ENCODE results near the gene CDC123.
"Not testable (repeated sequence)": the region's sequence is repeated elsewhere in the genome, so short reads cannot be mapped to it uniquely, and the experiment has no call there.

The CDC123 gene, protein sequence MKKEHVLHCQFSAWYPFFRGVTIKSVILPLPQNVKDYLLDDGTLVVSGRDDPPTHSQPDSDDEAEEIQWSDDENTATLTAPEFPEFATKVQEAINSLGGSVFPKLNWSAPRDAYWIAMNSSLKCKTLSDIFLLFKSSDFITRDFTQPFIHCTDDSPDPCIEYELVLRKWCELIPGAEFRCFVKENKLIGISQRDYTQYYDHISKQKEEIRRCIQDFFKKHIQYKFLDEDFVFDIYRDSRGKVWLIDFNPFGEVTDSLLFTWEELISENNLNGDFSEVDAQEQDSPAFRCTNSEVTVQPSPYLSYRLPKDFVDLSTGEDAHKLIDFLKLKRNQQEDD

DNA sequence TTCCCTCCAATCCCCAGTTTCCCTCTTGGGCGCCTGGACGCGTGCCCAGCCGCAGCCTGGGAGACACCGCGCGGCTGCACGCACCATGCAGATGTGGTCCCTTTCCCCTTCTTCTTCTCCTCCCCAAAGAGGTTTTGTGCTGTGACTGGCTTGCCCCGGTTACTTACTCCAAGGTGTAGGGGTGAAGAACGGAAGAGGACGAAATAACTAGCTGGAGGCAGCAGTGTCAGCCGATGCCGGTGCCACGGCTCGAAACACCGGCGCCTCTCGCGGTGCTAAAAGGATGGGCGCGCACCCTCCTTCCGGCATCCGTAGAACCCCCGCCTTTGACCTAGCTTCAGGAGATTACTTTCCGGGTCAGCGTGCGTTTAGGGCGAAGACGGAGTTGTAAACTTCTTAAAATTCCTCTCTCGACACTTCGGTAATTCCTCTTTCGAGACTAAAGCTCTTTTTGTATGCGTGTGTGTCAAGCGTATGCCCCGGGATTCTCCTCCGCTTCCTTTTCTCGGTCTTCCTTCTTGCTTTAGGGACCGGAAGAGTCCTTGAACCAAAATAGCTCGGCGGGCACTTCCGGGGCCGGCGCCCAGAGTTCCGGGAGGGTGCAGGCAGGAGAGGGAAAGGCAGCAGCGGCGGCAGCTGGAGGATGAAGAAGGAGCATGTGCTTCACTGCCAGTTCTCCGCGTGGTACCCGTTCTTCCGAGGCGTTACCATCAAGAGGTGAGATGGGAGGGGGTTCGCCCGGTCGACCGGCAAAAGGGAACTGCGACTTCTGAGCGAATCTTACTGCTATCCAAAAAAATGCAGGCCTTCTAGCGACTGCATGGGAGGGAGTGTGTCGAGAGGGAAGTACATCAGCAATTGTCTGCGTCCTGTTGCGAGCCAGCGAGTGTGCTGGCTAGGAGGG lies at the start of gene CDC123, which contains the start of gene NUDT5:
CDC123 (plus strand) TSS at position 586 of the 904 bp plus-strand sequence; CDS start at position 644, 58 bp downstream.
NUDT5 (minus strand) TSS at position 289 of the 904 bp plus-strand sequence. CDS start 9,600 bp downstream, outside the sequence.
- no peak for FAIRE-seq

DNA sequence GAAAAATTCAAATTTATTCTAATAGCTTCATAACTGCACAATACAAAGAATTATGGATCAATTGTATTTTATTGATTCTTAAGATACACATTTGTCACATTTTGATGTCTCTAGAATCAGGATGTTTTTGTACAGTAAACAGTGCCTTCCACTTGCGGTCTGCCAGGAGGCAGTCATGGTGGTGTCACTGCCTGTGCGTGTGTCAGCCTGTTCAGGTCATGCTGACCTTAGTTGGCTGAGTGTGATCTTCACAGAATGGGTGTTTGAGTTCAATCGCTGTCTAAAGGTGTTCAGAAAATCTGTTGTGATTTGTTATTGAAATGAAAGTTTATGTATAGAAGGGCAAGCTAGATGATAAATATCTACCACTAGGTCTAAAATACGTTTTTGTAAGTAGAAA lies 45.8 kb upstream of the CDC123 start:
- no peak for FAIRE-seq

DNA sequence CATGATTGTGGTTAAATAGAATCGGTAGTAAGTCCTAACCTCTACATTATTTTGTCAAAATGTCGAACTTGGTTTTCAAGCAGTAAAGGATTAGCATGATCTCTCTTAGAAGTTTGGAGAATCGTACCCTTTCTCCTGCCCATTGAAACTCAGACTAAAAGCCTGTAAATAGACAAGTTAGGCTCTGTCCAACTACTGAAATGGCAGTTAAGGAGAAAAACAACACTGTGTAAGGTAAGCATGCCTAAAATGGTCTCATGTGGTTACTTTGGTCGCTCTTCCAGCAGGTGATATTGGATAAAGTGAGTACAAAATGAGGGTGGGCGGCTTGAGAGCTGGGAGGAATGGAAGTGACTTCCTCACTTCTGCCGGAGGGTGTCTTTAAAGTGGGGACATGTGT lies 41.5 kb upstream of the CDC123 start:
- no peak for FAIRE-seq

DNA sequence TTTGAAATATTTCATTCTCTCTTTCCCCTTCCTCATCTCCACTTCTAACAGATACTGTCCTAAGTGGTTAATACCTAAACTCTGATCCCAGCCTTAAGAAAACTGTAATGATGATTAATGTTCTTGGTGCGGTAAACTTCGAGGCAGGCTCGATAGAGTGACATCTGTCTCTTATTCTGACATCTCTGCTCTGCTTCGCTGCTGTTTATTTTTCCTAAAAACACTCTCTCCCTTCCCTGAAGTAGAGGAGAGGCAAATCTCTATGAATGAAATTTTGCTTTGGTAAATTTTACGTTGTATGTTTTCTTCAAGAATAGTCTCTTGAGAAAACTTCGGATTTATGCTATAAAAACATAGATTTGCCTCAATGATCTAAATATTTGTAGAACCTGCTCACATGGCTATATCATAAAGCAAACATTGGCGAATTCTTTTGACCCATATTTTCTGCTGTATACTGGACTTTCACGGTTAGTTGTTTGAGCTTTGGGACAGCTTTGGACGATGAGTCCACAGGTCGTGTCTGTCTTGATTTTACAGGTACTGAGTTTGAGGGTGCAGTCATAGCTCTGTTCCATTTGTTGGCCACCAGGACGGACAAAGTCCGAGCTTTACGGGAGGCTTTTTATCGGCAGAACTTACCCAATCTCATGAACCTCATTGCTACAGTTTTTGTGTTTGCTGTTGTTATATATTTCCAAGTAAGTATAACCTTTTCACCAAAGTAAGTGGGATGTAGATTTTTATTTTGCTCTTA lies 39.4 kb upstream of the CDC123 start:
- no peak for FAIRE-seq

DNA sequence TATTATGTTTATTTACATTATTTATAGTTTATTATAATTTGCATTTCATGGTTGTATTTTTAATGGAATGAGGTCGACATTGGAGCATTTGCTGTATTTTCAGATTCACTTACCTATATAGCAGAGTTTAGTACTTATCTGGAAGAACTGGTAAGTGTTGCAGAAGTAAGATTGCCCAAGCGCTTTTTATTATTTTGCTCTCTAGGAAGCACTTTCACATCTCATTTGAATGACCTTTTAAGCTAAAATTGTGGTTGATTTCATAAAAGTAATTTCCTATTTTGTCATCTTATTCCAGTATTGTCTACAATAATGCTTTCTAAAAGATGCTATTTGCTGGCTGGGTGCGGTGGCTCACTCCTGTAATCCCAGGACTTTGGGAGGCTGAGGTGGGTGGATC lies 37.9 kb upstream of the CDC123 start:
- FAIRE-seq = no peak

DNA sequence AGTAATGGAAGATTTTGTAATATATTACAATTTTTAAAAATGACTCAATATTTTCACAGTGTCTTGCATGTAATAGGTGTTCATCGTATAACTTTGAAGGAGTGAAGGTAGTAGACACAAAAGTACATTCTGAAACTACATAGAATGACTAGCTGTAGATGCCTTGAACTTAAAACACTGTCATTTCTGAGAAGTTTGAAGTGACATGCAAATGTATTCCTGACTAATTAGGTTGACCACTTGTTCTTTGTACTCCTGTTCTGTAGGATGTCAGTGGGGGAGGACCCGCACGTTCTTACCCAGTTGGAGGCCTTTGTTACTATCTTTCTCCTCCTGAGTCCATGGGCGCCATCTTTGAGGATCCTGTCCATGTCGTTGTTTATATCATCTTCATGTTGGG lies 35.3 kb upstream of the CDC123 start:
- FAIRE-seq = no peak

DNA sequence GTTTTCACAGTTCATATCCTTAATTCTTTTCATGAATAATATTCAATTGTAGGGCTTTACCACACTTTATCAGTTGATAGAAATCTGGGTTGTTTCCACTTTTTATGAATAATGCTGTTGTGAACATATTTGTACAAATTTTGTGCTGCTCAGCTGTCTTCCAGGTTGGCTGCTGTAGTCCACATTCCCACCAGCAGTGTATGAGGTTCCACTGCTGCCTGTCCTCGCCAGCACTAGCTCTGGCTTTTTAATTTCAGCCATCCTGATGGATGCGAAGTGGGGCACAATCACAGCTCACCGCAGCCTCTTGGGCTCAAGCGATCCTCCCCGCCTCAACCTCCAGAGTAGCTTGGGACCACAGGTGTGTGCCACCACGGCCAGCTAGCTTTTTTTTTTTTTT lies 33.1 kb upstream of the CDC123 start:
- FAIRE-seq = no peak

DNA sequence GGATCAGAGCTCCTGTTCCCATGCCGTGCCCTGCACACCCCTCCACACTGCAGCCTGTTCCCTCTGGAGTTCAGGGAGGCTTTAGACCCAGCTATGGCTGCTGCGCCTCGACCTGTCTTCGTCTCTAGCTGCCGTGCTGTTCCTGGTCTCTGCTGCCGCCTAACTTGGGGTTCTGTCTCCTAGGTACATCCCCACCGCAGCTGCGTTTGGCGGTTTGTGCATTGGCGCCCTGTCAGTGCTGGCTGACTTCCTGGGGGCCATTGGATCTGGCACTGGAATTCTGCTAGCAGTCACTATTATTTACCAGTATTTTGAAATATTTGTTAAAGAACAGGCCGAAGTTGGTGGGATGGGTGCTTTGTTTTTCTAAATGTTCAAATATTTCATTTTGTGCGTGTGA lies 31.9 kb upstream of the CDC123 start:
- FAIRE-seq = no peak

DNA sequence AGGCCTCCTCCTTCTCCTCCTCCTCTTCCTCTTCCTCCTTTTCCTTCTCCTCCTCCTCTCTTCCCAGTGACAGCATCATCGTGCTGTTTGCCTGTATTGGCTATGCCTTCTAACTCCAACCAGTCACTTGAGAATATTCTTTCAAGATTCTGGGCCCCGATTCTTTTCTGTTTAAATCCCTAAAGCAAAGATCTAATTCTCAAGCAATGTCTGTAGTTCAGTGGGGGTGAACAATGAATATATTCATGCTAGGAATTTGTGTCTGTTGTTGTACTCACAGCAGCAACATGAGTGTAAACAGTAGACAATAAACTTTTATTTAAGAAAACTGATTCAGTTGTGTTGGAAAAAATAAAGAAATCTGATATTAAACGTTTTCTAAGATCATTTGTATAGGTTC lies 31.0 kb upstream of the CDC123 start:
- no peak for FAIRE-seq

DNA sequence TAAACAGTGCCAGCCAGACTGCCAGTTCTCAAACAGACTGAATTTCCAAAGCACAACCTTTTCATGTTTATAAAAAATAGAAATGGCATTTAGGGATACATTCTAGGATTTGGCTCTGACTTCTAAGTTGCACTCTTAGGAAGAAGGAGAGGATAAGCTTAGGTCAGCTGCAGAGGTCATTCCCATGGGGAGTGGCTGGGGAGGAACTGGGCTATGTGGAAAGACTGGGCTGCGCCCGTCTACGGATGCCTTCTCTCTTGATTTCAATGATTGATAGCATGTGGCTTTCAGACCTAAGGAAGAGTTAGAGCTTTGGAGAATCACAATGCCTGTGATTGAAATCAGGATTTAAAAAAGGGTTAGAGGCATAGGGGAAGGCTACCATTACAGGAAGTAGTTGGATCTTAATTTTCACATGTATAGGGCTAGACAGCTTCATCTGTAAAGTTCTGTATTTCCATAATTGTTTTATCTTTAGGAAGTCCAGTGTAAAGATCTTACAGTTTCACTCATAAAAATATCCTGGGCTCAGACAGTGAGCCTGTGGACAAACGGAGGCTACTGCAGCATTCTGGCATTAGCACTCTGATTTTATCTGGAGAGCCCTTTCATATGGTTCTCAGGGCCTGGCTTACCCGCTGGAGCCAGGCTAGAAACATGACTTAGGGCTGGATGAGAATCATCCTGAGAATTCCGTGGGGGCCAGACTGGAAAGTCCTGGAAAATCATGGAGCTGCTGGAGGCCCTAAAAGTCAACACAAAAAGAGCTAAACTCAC lies 29.8 kb upstream of the CDC123 start:
- FAIRE-seq = no peak

DNA sequence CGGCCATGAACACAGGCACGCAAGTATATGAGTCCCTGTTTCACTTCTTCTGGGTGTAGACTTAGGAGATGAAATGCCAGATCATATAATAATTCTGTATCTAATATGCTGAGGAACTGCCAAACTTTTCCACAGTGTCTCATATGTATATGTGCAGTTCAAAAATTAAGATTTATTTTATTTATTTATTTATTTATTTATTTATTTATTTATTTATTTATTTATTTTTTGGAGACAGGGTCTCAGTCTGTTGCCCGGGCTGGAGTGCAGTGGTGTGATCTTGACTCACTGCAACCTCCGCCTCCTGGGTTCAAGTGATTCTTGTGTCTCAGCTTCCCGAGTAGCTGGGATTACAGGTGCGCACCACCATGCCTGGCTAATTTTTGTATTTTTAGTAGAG lies 24.5 kb upstream of the CDC123 start:
- FAIRE-seq = not testable (repeated sequence)

DNA sequence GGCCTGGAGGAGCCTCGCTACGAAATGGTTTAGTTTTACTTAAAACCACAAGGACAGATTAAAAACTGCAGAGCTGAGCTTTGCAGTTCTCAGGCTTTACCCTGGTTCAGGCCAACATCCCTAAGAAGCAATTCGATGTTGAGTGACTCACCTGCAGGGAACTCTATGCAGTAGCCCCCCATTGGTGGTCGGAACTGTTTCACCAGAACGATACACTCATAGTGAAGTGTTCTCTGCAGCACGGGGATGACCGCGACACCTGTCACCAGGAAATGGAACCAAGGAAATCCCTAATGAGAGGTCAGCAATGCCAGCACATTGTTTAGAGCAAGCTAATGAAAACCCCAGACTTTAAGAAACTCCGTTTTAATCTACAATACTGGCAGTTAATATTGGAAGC lies 18.3 kb upstream of the CDC123 start:
- no peak for FAIRE-seq

DNA sequence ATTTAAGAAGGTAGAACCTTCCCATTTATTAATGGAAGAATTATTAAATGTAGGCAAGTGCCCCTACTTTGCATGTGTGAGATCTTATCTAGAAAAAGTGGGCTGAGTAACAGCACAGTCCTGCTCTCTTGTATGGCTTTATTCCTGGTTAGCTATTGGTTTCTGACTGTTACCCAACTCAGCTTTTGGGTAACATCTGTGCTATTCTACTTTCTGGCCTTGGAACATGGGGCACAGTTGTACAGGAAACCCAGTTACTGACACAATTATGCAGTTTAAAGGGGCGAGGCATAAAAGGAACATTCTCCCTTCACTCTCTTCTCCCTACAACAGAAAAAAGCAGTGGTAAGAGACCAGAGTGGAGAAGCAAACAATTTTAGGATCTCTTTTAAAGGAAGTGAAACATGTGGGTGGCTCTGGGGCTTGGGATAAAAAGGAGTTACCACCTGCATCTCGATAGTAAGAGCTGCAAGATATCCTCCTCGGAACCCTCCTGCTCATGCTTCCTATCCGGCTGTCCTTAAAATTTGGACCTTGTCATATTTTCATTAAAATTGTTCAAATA lies 16.3 kb upstream of the CDC123 start:
- FAIRE-seq = no peak

DNA sequence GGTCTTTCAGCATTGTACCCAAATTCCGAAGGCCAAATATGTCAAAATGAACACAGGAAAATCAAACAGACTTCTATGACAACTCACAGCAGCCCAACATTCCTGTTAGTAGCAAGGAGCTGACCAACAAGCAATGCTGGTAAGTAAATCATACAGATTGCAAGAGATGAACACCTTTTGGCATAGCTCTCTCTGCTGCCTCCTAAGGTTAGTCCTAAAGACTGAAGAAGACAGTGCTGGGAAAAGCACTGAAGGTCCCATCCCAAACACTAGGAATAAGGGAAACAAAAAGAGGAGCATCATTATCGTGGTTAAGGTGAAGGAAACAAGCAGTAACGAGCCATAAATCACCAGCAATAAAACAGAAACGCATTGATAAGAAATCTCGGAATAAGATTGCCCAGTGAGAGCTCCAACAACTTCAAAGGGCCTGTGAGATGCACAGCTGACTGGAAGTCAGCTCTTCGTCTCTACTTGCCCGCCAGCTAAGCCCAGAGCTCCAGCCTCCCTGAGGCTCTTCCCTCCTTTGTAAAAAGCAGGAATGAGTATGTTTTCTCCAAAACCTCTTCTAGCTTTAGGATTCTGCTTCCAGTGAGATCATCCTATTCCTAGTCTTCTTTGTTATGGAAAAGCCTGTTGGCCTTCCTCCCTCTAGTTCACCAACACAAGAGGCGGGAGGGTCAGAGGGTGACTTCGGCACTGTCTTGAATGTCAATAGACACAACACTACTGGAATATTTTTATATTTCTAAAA lies 15.6 kb upstream of the CDC123 start:
- no peak for FAIRE-seq

DNA sequence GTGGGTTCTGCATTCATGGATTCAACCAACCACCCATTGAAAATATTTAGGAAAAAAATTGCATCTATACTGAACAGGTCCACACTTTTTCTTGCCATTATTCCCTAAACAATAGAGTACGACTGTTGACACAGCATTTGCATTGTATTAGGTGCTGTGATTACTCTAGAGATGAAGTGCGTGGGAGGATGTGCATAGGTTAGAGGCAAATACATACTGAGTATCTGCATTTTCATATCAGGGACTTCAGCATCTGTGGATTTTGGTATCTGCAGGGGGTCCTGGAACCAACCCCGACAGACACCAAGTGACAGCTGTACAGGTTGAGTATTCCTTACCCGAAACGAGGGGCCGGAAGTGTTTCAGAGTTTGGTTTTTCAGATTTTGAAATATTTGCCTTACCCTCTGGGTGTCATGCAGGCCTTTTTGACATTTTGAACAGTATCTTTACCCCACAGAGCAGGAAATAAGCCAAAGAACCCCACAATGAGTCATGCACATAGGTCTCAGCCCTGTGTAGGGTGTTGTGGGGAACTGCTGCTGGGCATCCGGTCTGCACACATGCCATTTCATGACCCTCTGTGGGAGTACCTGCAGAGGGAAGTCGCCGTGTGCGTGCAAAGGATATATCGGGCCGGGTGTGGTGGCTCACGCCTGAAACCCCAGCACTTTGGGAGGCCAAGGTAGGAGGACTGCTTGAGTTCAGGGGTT lies 14.8 kb upstream of the CDC123 start:
- FAIRE-seq = no peak

DNA sequence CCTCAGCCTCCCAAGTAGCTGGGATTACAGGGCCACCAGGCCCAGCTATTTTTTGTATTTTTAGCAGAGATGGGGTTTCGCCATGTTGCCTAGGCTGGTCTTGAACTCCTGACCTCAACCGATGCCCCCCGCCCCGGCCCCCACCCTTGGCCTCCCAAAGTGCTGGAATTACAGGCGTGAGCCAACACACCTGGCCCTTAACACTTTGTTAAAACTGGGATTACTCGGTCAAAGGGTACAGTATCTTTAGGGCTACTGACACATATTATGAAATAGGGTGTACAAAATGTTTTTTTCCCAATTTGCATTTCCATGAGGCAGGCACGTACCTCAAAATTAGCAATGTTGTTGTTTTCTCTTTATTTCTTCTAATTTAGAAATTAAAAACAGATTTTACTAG lies 11.8 kb upstream of the CDC123 start:
- no peak for FAIRE-seq

DNA sequence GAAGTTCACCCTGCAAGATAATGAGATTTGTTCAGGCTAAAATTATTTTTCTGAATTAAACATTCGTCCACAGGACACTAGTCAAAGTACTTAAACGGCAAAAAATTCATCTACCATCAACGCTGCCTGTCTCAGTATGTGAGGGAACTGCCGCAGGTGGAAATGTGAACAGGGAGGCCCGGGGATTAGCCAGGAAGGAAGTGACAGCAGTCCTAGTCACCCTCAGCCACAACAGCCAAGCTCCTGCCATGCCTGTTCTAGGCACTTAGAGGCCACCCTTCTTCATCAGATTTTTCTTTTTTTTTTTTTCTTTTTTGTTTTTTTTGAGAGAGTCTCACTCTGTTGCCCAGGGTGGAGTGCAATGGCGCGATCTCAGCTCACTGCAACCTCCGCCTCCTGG lies 9.7 kb upstream of the CDC123 start:
- no peak for FAIRE-seq

DNA sequence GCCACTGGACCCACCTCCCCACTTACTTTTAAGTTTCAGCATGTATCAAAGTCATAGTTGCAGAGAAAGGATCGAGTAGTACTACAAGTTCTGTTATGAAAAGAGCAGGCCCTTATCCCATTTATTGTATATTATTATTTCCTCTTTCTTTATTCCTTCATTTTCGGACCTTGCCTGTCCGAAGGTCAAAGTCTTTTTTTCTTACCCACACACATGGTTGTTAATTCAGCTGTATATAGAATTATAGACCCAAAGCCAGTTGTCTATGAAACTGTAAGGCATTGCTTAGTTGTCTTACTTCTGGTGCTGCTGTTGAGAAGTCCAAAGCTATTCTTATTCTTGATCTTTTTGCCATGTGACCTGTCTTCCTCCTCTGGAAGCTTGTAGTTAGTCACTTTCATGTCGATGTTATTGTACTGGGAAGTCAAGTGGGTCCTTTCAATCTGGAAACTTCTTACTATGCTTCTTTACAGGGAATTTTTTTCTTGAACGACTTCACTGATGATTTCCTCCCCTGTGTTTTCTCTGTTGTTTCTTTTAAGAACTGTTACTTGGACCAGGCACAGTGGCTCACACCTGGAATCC lies 8.6 kb upstream of the CDC123 start:
- FAIRE-seq = no peak

DNA sequence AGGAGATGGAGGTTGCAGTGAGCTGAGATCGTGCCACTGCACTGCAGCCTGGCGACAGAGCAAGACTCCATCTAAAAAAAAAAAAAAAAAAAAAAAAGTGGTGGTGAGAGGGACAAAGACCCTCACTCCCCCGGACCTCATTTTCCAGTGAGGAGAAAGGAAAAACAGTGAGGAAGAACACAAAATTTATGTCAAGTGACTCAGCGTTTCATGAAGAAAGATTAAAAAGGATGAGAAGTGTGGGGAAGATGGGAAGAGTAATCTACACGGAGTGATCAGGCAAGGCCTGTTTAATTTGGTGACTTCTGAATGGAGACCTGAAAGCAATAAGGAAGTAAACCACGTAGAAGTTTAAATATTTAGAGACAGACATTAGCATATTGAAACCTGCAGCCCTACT lies 7.3 kb upstream of the CDC123 start:
- no peak for FAIRE-seq

DNA sequence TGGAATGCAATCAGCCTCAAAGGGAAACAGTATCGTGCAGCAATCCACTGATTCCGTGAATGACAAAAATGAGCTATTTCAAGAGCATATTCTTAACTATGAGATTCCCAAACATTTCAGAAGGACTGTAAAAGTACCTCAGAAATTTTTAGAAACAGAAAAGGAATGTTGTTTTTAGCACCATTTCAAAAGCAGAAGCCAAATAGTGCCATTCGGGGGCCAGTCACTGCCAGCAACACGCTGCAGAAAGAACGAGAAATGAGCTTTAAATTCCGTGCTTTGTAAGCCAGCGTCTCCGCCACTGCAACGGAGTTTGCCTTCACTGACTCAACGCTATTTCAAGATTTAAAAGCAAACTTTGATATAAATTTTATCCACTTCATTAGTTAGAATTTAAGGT lies 6.6 kb upstream of the CDC123 start:
- FAIRE-seq = no peak

Measured in TTC549 (cell line).